Right lobe of liver (tissue), 4 donors: ENCODE data around the gene ZIC4.

Experiments used
- POLR2A ChIP-seq: fragments of 450-650 bp; IDR thresholded peaks from one replicate; pipeline ENCODE4 v1.6.1; 2017; ENCODE audit warnings: antibody characterized with exemption, mild to moderate bottlenecking
- TF ChIP-seq, protein P1 (sequence below), 4 donors: fragments of 200-600 bp in 3 of 4; fragments of 450-650 bp in 1 of 4; IDR thresholded peaks; one replicate each; pipeline versions ENCODE4 v1.5.1 to v1.8.0; 2016 to 2022; ENCODE audit warnings: antibody characterized with exemption in 4 of 4, mild to moderate bottlenecking in 2 of 4
- donor health status: DM: no; HTN: no; CAD: no.
- donor health status: DM: no; HTN: no; CAD: no.
- donor health status: DM: no; HTN: yes; CAD: no.

DNA sequence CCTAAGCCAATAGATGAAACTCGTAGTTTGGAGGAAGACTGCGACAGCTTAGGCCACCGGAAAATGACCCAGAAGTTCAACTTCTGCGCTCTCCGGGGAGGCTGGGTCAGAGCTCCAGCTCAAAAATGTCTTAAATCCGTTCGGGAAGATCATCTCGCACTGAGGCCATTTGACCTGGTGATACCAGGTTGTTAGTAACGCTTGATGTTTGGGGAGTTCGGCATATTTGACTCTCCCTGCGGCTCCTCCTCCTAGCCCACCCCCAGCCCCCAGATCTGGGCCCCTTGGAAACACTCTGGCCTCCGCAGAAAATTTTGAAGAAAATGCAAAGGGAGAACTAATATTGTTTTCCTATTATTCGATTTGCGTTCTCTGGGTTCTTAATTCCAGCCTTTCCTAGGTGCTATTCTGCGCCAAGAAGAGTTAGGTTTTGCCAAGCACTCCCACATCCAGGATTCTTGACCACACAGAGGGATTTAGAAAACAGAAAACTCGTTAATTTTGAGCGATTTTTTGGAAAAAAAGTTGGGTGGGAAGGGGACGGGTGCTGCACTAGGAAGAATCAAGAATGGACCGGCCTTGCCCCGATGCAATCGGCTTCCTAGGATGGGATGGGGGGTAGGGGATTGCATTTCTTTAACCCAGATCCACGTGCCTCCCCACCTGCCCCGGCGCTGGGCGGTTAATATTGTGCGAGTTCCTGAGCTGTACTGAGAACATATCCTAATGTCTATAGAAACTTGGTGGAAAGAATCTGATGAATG is 50.0 kb downstream of the ZIC4 start:
- TF ChIP-seq, protein P1, sequence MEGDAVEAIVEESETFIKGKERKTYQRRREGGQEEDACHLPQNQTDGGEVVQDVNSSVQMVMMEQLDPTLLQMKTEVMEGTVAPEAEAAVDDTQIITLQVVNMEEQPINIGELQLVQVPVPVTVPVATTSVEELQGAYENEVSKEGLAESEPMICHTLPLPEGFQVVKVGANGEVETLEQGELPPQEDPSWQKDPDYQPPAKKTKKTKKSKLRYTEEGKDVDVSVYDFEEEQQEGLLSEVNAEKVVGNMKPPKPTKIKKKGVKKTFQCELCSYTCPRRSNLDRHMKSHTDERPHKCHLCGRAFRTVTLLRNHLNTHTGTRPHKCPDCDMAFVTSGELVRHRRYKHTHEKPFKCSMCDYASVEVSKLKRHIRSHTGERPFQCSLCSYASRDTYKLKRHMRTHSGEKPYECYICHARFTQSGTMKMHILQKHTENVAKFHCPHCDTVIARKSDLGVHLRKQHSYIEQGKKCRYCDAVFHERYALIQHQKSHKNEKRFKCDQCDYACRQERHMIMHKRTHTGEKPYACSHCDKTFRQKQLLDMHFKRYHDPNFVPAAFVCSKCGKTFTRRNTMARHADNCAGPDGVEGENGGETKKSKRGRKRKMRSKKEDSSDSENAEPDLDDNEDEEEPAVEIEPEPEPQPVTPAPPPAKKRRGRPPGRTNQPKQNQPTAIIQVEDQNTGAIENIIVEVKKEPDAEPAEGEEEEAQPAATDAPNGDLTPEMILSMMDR (IDR thresholded peaks at IDR 0.05), result no peak
- TF ChIP-seq POLR2A, result no peak
